DOHH2 (cell line): ENCODE measurements around the gene CFAP251.
"Not testable (repeated sequence)": the region's sequence is repeated elsewhere in the genome, so short reads cannot be mapped to it uniquely, and the experiment has no call there.

Experiments used
- H3F3A ChIP-seq: fragments of 200-600 bp; sonication (generic), shearing (Covaris generic); 2 replicates; pipeline ENCODE4 v1.6.0; 2016; ENCODE audit warnings: antibody characterized with exemption, mild to moderate bottlenecking; ENCODE audit not compliant: control insufficient read depth, insufficient read depth
- H3K27ac ChIP-seq: fragments of 200-600 bp; sonication (generic); 2 replicates; pipeline ENCODE4 v1.5.1; 2014; ENCODE audit warnings: low read depth, mild to moderate bottlenecking, low read length, moderate library complexity
- H3K27me3 ChIP-seq: fragments of 200-600 bp; sonication (generic); 2 replicates; pipeline ENCODE4 v1.6.1; 2014; ENCODE audit warnings: mild to moderate bottlenecking, low read length, mixed read lengths; ENCODE audit not compliant: control insufficient read depth
- H3K36me3 ChIP-seq: fragments of 200-600 bp; sonication (generic); 2 replicates; pipeline ENCODE4 v1.6.1; 2014; ENCODE audit warnings: mild to moderate bottlenecking, low read length, moderate library complexity, mixed read lengths; ENCODE audit not compliant: control insufficient read depth
- H3K4me1 ChIP-seq: fragments of 200-600 bp; sonication (generic); 2 replicates; pipeline ENCODE4 v1.6.1; 2014; ENCODE audit warnings: mild to moderate bottlenecking, low read length, mixed read lengths; ENCODE audit not compliant: control insufficient read depth
- H3K4me2 ChIP-seq: fragments of 200-600 bp; sonication (generic); 2 replicates; pipeline ENCODE4 v1.6.0; 2014; ENCODE audit warnings: mild to moderate bottlenecking, low read length, moderate library complexity
- H3K4me3 ChIP-seq: fragments of 200-600 bp; sonication (generic); 2 replicates; pipeline ENCODE4 v1.5.1; 2014; ENCODE audit warnings: mild to moderate bottlenecking, low read length, mixed read lengths
- H3K79me2 ChIP-seq: fragments of 200-600 bp; sonication (generic); 2 replicates; pipeline ENCODE4 v1.6.1; 2014; ENCODE audit warnings: mild to moderate bottlenecking, low read length, mixed read lengths; ENCODE audit not compliant: control insufficient read depth
- H3K9me2 ChIP-seq: fragments of 200-600 bp; sonication (generic); replicated peaks from 2 replicates; pipeline ENCODE4 v1.6.1; 2014; ENCODE audit warnings: mild to moderate bottlenecking, low read length, mixed read lengths; ENCODE audit not compliant: control insufficient read depth
- H3K9me3 ChIP-seq: fragments of 200-600 bp; sonication (generic); 2 replicates; pipeline ENCODE4 v1.6.1; 2014; ENCODE audit warnings: antibody characterized with exemption, low read length, mixed read lengths; ENCODE audit not compliant: control insufficient read depth, insufficient read depth
- H4K20me1 ChIP-seq: fragments of 200-600 bp; sonication (generic); 2 replicates; pipeline ENCODE4 v1.6.0; 2014; ENCODE audit warnings: low read depth, mild to moderate bottlenecking, antibody characterized with exemption, low read length, moderate library complexity; ENCODE audit not compliant: control insufficient read depth, insufficient read depth
- CTCF ChIP-seq: fragments of 200-600 bp; sonication (generic); IDR thresholded peaks from one replicate; pipeline ENCODE4 v1.5.1; 2014; ENCODE audit warnings: antibody characterized with exemption, mild to moderate bottlenecking, low read depth, low read length; ENCODE audit not compliant: poor library complexity, severe bottlenecking
- EZH2phosphoT487 ChIP-seq: fragments of 200-600 bp; sonication (generic); IDR thresholded peaks from 2 replicates; pipeline ENCODE4 v1.6.1; 2017; ENCODE audit warnings: borderline replicate concordance, mild to moderate bottlenecking, antibody characterized with exemption, low read length, moderate library complexity, mixed read lengths

CFAP251 gene

DNA sequence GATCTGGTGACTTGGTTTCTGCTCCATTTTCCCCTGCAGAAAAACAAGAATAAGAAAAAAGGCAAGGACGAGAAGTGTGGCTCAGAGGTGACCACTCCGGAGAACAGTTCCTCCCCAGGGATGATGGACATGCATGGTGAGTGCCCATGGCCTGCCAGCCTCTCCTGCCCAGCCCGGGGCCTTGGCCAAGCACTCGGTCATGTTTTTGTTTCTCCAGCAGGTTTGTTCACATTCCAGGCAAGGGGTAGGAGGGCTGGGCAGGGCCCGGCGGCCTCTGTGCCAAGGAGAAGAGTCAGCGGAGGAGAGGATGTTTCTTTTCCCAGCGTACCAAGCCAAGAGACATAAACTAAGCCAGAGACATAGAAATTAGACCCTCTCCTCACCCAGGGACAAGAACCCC lies 116.9 kb downstream of the CFAP251 start:
- peaks cover 82% of the 10 kb centered on the region for H3K79me2 ChIP-seq
- no peaks in the 10 kb centered on the region for H3K27me3 ChIP-seq
- H3K4me2 ChIP-seq = no peak overlapping the region
- peaks cover 92% of the 10 kb centered on the region for H3K36me3 ChIP-seq
- peaks cover 13% of the 10 kb centered on the region for H4K20me1 ChIP-seq
- H3F3A ChIP-seq = peaks cover 9% of the 10 kb centered on the region; the same call in 1 of the 2 replicates
- peaks cover 26% of the 10 kb centered on the region for H3K4me1 ChIP-seq
- no peak overlapping the region for H3K27ac ChIP-seq
- no peak for TF ChIP-seq CTCF
- no peak for TF ChIP-seq EZH2phosphoT487
- H3K9me2 ChIP-seq = no peaks in the 10 kb centered on the region
- H3K9me3 ChIP-seq = no peaks in the 10 kb centered on the region
- H3K4me3 ChIP-seq = no peak overlapping the region

- Histone ChIP-seq H3F3A (peaks cover 5% of the 10 kb centered on the region; the same call in 1 of the 2 replicates), H4K20me1 (peaks cover 13% of the 10 kb centered on the region), H3K4me3 (no peak overlapping the region), H3K27me3 (no peaks in the 10 kb centered on the region), H3K79me2 (peaks cover 81% of the 10 kb centered on the region), H3K4me2 (no peak overlapping the region), H3K9me2 (no peaks in the 10 kb centered on the region), H3K4me1 (peaks cover 17% of the 10 kb centered on the region), H3K9me3 (no peaks in the 10 kb centered on the region), H3K36me3 (peaks cover 92% of the 10 kb centered on the region), H3K27ac (no peak overlapping the region)
- TF ChIP-seq CTCF = no peak
- no peak for TF ChIP-seq EZH2phosphoT487
These were observed 117.8 kb downstream of the CFAP251 start for GRCh38 chr12:122036153-122036552.

DNA sequence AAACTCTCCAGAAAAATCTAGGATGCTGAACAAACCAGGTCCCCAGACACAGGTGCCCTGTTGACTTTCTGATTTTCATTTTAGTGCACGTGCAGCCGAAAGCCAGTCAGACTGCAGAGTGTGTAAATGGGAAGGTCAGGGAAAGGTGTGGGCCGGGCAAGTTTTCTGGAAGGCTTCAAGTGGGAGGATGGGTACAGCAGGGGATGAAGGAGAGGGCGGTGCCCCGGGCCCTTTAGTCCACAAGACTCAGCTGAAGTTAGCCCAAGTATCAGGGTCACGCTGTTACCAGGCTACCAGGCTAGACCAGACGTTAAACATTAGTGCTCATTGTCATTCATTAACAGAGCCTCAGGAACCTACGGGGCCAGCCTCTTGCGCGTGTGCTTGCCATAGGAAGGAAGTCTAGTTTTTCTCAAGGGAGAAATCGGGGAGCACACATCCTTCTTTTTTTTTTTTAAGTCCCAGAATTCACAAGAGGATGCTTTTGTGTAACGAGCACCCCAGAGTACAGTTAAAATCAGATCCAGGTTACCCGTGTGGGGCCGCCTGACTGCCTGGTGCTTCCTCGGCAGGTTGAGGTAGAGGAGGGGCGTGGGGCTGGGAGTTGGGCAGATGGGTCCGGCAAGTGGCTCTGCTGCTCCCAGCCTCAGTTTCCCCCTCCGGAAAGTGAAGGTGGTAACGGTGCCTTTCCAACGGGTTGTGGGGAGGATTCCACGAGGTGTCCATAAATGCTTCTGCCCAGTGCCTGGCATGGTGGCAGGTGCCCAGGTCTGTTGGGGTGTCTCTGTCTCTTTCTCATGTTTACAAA lies 122.4 kb downstream of the CFAP251 start:
- Histone ChIP-seq H3K9me3 (no peaks in the 10 kb centered on the region), H3F3A (peaks cover 11% of the 10 kb centered on the region; the same call in 1 of the 2 replicates), H3K4me2 (no peak overlapping the region), H3K36me3 (peaks cover 91% of the 10 kb centered on the region), H3K27me3 (no peaks in the 10 kb centered on the region), H3K27ac (no peak overlapping the region), H3K9me2 (no peaks in the 10 kb centered on the region), H4K20me1 (peaks cover 3% of the 10 kb centered on the region; the same call in 1 of the 2 replicates), H3K4me1 (no peaks in the 10 kb centered on the region), H3K4me3 (no peak overlapping the region), H3K79me2 (peaks cover 54% of the 10 kb centered on the region)
- TF ChIP-seq CTCF (no peak), EZH2phosphoT487 (no peak)

- H4K20me1 ChIP-seq, H3K9me3 ChIP-seq, H3K27ac ChIP-seq, H3K4me1 ChIP-seq, H3K27me3 ChIP-seq, H3K9me2 ChIP-seq, H3K4me2 ChIP-seq, H3K4me3 ChIP-seq: not testable (repeated sequence)
- peaks cover 13% of the 10 kb centered on the region; the same call in 1 of the 2 replicates for H3F3A ChIP-seq
- peaks cover 91% of the 10 kb centered on the region for H3K36me3 ChIP-seq
- H3K79me2 ChIP-seq = peaks cover 52% of the 10 kb centered on the region
These were observed 123.1 kb downstream of the CFAP251 start for GRCh38 chr12:122041458-122041857.
